IMR-90 (cell line): Measurements from ENCODE around the gene ABAT. TPM values are rescaled to one million over a fixed set of nuclear protein-coding genes. Genes with fewer than 3 reads are reported as not detected.

ENCODE experiments used
- ATAC-seq: fragments of 200-7000 bp; cut with Tn5 transposase; 2 replicates; pipeline ENCODE4 v1.9.1; 2020; ENCODE audit warnings: low read depth, mild to moderate bottlenecking, moderate library complexity
- BruUV-seq: library from RNA; stranded (reverse); fragments of 400-500 nt; replicated peaks from 2 replicates; lab custom pipeline; 2021; lab: Mats Ljungman, UMichigan
- CTCF ChIA-PET: fragments of 300-600 bp; formaldehyde crosslinking; extraction: SDS; loops from one replicate; lab custom pipeline; 2021; ENCODE audit warnings: antibody characterized with exemption; lab: Yijun Ruan, JAX
- POLR2A ChIA-PET: fragments of 300-600 bp; sonication (Branson Sonifier 250); formaldehyde crosslinking; loops from one replicate; lab custom pipeline; 2022; ENCODE audit warnings: antibody characterized with exemption; ENCODE audit not compliant: unreplicated experiment; lab: Charles Lee
- DNase-seq: peaks from one replicate; pipeline ENCODE4 v3.0.0; 2013
- H2AFZ ChIP-seq: replicated peaks from 2 replicates; pipeline ENCODE3; 2013; ENCODE audit warnings: low read length, mild to moderate bottlenecking; ENCODE audit not compliant: poor library complexity
- H2AK5ac ChIP-seq: 2 replicates; pipeline ENCODE4 v1.6.1; 2013; ENCODE audit warnings: low read depth, low read length, inconsistent platforms
- H2AK9ac ChIP-seq: replicated peaks from 2 replicates; pipeline ENCODE3; 2013; ENCODE audit warnings: mild to moderate bottlenecking, low read depth, low read length, moderate library complexity; ENCODE audit not compliant: poor library complexity
- H2BK120ac ChIP-seq: 2 replicates; pipeline ENCODE4 v1.6.1; 2013; ENCODE audit warnings: low read depth, low read length, inconsistent platforms
- H2BK15ac ChIP-seq: 3 replicates; pipeline ENCODE4 v1.6.1; 2013; ENCODE audit warnings: low read depth, low read length, inconsistent platforms
- H2BK20ac ChIP-seq: 2 replicates; pipeline ENCODE4 v1.6.1; 2013; ENCODE audit warnings: low read depth, mild to moderate bottlenecking, inconsistent platforms, low read length, moderate library complexity
- H2BK5ac ChIP-seq: 2 replicates; pipeline ENCODE4 v1.6.1; 2013; ENCODE audit warnings: mild to moderate bottlenecking, low read depth, low read length, inconsistent platforms; ENCODE audit not compliant: poor library complexity, severe bottlenecking
- H3K14ac ChIP-seq: replicated peaks from 2 replicates; pipeline ENCODE4 v1.6.1; 2013; ENCODE audit warnings: low read depth, low read length, inconsistent platforms
- H3K18ac ChIP-seq: 2 replicates; pipeline ENCODE4 v1.6.1; 2013; ENCODE audit warnings: low read depth, low read length, control low read depth
- H3K23ac ChIP-seq: 2 replicates; pipeline ENCODE4 v1.6.1; 2013; ENCODE audit warnings: low read depth, low read length, inconsistent platforms
- H3K27ac ChIP-seq: 2 replicates; pipeline ENCODE4 v1.5.1; 2013; ENCODE audit warnings: mild to moderate bottlenecking, control low read depth, low read length; ENCODE audit not compliant: insufficient read depth
- H3K27me3 ChIP-seq: 2 replicates; pipeline ENCODE4 v1.6.1; 2013; ENCODE audit warnings: low read length; ENCODE audit not compliant: control insufficient read depth, insufficient read depth
- H3K36me3 ChIP-seq: 2 replicates; pipeline ENCODE4 v1.6.1; 2013; ENCODE audit warnings: low read length, mixed read lengths; ENCODE audit not compliant: control insufficient read depth, insufficient read depth
- H3K4ac ChIP-seq: 2 replicates; pipeline ENCODE4 v1.6.1; 2013; ENCODE audit warnings: low read depth, low read length, inconsistent platforms
- H3K4me1 ChIP-seq: 2 replicates; pipeline ENCODE4 v1.6.1; 2013; ENCODE audit warnings: low read length, mixed read lengths; ENCODE audit not compliant: control insufficient read depth, insufficient read depth
- H3K4me2 ChIP-seq: 2 replicates; pipeline ENCODE4 v1.6.1; 2013; ENCODE audit warnings: low read depth, mild to moderate bottlenecking, control low read depth, low read length, moderate library complexity
- H3K4me3 ChIP-seq: 2 replicates; pipeline ENCODE4 v1.5.1; 2013; ENCODE audit warnings: low read depth, mild to moderate bottlenecking, control low read depth, low read length, moderate library complexity; ENCODE audit not compliant: insufficient read depth
- H3K56ac ChIP-seq: 2 replicates; pipeline ENCODE4 v1.6.1; 2013; ENCODE audit warnings: low read length, inconsistent platforms; ENCODE audit not compliant: insufficient read depth; ENCODE audit errors: extremely low read depth
- H3K79me1 ChIP-seq, 2 experiments: 2 replicates each; pipeline ENCODE4 v1.6.1; 2013; ENCODE audit warnings: low read length in 2 of 2, inconsistent platforms in 1 of 2, low read depth in 1 of 2
- H3K9ac ChIP-seq: 2 replicates; pipeline ENCODE4 v1.6.1; 2013; ENCODE audit warnings: low read depth, low read length, control low read depth
- H3K9me1 ChIP-seq: 2 replicates; pipeline ENCODE4 v1.6.1; 2013; ENCODE audit warnings: low read length, inconsistent platforms; ENCODE audit not compliant: insufficient read depth
- H3K9me3 ChIP-seq: 2 replicates; pipeline ENCODE4 v1.6.1; 2013; ENCODE audit warnings: low read length; ENCODE audit not compliant: control insufficient read depth, insufficient read depth
- H4K20me1 ChIP-seq: 2 replicates; pipeline ENCODE4 v1.6.1; 2013; ENCODE audit warnings: low read length, inconsistent platforms; ENCODE audit not compliant: insufficient read depth
- H4K5ac ChIP-seq: 2 replicates; pipeline ENCODE4 v1.6.1; 2013; ENCODE audit warnings: mild to moderate bottlenecking, low read depth, low read length, control low read depth
- H4K8ac ChIP-seq, 2 experiments: 2 replicates each; pipeline ENCODE4 v1.6.1; 2013; ENCODE audit warnings: low read depth in 2 of 2, low read length in 2 of 2, control low read depth in 1 of 2, inconsistent platforms in 1 of 2
- H4K91ac ChIP-seq: 2 replicates; pipeline ENCODE4 v1.6.1; 2013; ENCODE audit warnings: low read depth, low read length, inconsistent platforms; ENCODE audit not compliant: insufficient read depth
- MAFK ChIP-seq: IDR thresholded peaks from 2 replicates; pipeline ENCODE4 v1.6.1; 2012; ENCODE audit warnings: low read depth, low read length, improper control_type of control experiment
- MXI1 ChIP-seq: IDR thresholded peaks from 2 replicates; pipeline ENCODE4 v1.6.1; 2012; ENCODE audit warnings: low read depth, mild to moderate bottlenecking, low read length, moderate library complexity, borderline replicate concordance
- WGBS, 2 experiments: methylation state at CpG; one replicate each; pipeline versions ENCODE4 v1.1.5 to v1.1.7; 2013; ENCODE audit warnings: missing lambda C conversion rate in 2 of 2; ENCODE audit not compliant: insufficient read length in 1 of 2; ENCODE audit errors: extremely low coverage in 2 of 2; 5-methylcytosine and 5-hydroxymethylcytosine counted together
- dilution Hi-C: fragments of 300-500 bp; cut with HindIII; formaldehyde crosslinking; loops from one replicate; pipeline ENCODE4 v1.14.3; 2018; ENCODE audit warnings: low sequenced_read_pairs; ENCODE audit not compliant: unreplicated experiment
- in situ Hi-C: fragments of 300-500 bp; cut with MboI; formaldehyde crosslinking; loops from 3 replicates; pipeline ENCODE4 v1.14.3; 2019; ENCODE audit warnings: low sequenced_read_pairs, inconsistent platforms, mixed read lengths
- intact Hi-C: fragments of 100-400 bp; cut with micrococcal nuclease; formaldehyde crosslinking; loops from 2 replicates; pipeline ENCODE4 v1.10.0; 2022
- polyA plus RNA-seq, 3 experiments: library from polyadenylated mRNA; depleted of rRNA; stranded (reverse); fragments of >200 nt; gene quantifications; 2 replicates each; pipeline ENCODE4 v1.2.3, GENCODE V29; 2012; ENCODE audit warnings: low replicate concordance in 1 of 3
- total RNA-seq: library from RNA; depleted of rRNA; stranded (reverse); fragments of >200 nt; gene quantifications from 2 replicates; pipeline ENCODE4 v1.2.3, GENCODE V29; 2012

ABAT gene
- total and polyA plus RNA-seq, 2 of the 4 experiments (the other 2 are of a cell fraction), result 4.5 to 6.9 TPM

DNA sequence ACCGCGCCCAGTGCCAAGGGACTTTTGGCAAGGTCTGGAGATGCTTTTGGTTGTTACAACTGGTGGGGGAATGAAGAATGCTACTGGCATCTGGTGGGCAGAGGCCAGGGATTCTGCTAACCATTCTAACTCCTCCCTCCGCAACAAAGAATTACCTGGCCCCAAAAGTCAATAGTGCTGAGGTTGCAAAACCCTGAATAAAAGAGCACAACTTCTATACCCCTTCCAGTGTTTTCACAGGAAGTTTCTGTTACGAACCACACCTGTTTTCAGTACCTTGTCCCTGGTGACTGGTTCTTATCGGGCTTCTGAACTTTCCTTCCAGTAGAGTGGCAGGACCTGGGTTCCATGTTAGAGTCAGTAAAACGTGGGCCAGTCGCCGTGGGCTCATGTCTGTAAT, 17.3 kb downstream of the ABAT start:
- Histone ChIP-seq H3K9me1 (no peaks in the 10 kb centered on the region), H3K14ac (no peak overlapping the region), H3K18ac (no peak overlapping the region), H2BK5ac (no peak overlapping the region), H2AK9ac (no peak overlapping the region), H3K56ac (no peak overlapping the region), H2BK20ac (no peak overlapping the region), H3K36me3 (no peaks in the 10 kb centered on the region), H3K79me1 (no peaks in the 10 kb centered on the region), H3K4me2 (no peak overlapping the region), H2AFZ (no peak overlapping the region), H3K4me3 (no peak overlapping the region), H2BK120ac (no peak overlapping the region), H3K23ac (no peak overlapping the region), H3K9me3 (peaks cover 8% of the 10 kb centered on the region), H3K27me3 (peaks cover 3% of the 10 kb centered on the region; the same call in 1 of the 2 replicates), H3K4ac (no peak overlapping the region), H3K27ac (no peak overlapping the region), H4K5ac (no peak overlapping the region), H2AK5ac (no peak overlapping the region), H3K4me1 (no peaks in the 10 kb centered on the region), H4K91ac (no peak overlapping the region), H3K9ac (no peak overlapping the region), H4K20me1 (no peaks in the 10 kb centered on the region), H2BK15ac (no peak overlapping the region), H4K8ac (no peak overlapping the region)
- ATAC-seq (no peak), DNase-seq (no peak)
- no peak for TF ChIP-seq MXI1
- peak; percentile 91 for TF ChIP-seq MAFK
- in situ Hi-C loops (no loop called here), dilution Hi-C loops (no loop called here), intact Hi-C loops (no loop called here)
- ChIA-PET POLR2A (no interaction called here), CTCF (no interaction called here)
- BruUV-seq, result no TSS peak
- WGBS, 2 experiments, result 43% methylated on average over 1 of the region's 8 CpGs; no CpG with 5 or more reads in 1 of the 2 experiments
